SK-N-SH (cell line): ENCODE measurements around the gene PHLDB2. TPM values are rescaled to one million over a fixed set of nuclear protein-coding genes. Genes with fewer than 3 reads are reported as not detected.

Experiments
- CTCF ChIA-PET: fragments of 300-600, 350-600 bp; formaldehyde crosslinking; extraction: SDS; loops from one replicate; lab custom pipeline; 2021; lab: Yijun Ruan, JAX
- POLR2A ChIA-PET: fragments of 350-600 bp; sonication (Branson Sonifier 250); formaldehyde crosslinking; extraction: SDS; loops from one replicate; lab custom pipeline; 2020; ENCODE audit warnings: antibody characterized with exemption, inconsistent platforms; lab: Yijun Ruan, JAX
- DNase-seq: peaks from one replicate; pipeline ENCODE4 v3.0.0; 2012
- H2AFZ ChIP-seq: fragments of 200-600 bp; sonication (generic); 2 replicates; pipeline ENCODE4 v1.8.1; 2016; ENCODE audit warnings: antibody characterized with exemption, mild to moderate bottlenecking, low read depth
- H3F3A ChIP-seq: fragments of 200-600 bp; sonication (generic); replicated peaks from 2 replicates; pipeline ENCODE3; 2016; ENCODE audit warnings: antibody characterized with exemption, mild to moderate bottlenecking; ENCODE audit not compliant: insufficient read depth
- H3K27ac ChIP-seq, 2 experiments: fragments of 200-500 bp in 1 of 2; fragments of 200-600 bp in 1 of 2; sonication (Bioruptor generic) in 1 of 2; sonication (generic), shearing (Covaris generic) in 1 of 2; 2 replicates each; pipeline versions ENCODE4 v1.5.1 to v1.6.1; 2014 to 2016; ENCODE audit warnings: low read depth in 2 of 2, inconsistent platforms in 1 of 2, low read length in 1 of 2, mild to moderate bottlenecking in 1 of 2, mixed read lengths in 1 of 2
- H3K27me3 ChIP-seq: fragments of 200-600 bp; sonication (generic), shearing (Covaris generic); 2 replicates; pipeline ENCODE4 v1.6.1; 2016; ENCODE audit warnings: mixed run types; ENCODE audit not compliant: insufficient read depth
- H3K36me3 ChIP-seq, 2 experiments: fragments of 200-500 bp in 1 of 2; fragments of 200-600 bp in 1 of 2; sonication (Bioruptor generic) in 1 of 2; sonication (generic) in 1 of 2; replicated peaks in 1 of 2; 2 replicates each; pipeline versions ENCODE3 to v1.5.1; 2014 to 2016; ENCODE audit warnings: low read length in 1 of 2, mild to moderate bottlenecking in 1 of 2; ENCODE audit not compliant: insufficient read depth in 2 of 2, control insufficient read depth in 1 of 2
- H3K4me1 ChIP-seq, 2 experiments: fragments of 200-500 bp in 1 of 2; fragments of 200-600 bp in 1 of 2; sonication (Bioruptor generic) in 1 of 2; sonication (generic), shearing (Covaris generic) in 1 of 2; 2 replicates each; pipeline versions ENCODE4 v1.5.1 to v1.6.1; 2014 to 2016; ENCODE audit warnings: low read depth in 1 of 2, low read length in 1 of 2, mixed run types in 1 of 2; ENCODE audit not compliant: insufficient read depth in 2 of 2, control insufficient read depth in 1 of 2
- H3K4me2 ChIP-seq: fragments of 200-600 bp; sonication (generic), shearing (Covaris generic); 2 replicates; pipeline ENCODE4 v1.6.1; 2017; ENCODE audit warnings: mixed run types
- H3K4me3 ChIP-seq, 2 experiments: fragments of 200-500 bp in 1 of 2; fragments of 200-600 bp in 1 of 2; sonication (Bioruptor generic) in 1 of 2; sonication (generic), shearing (Covaris generic) in 1 of 2; 2 replicates each; pipeline versions ENCODE4 v1.5.1 to v1.8.1; 2014 to 2016; ENCODE audit warnings: low read depth in 2 of 2, inconsistent platforms in 1 of 2, low read length in 1 of 2, mild to moderate bottlenecking in 1 of 2, mixed read lengths in 1 of 2, moderate library complexity in 1 of 2
- H3K79me2 ChIP-seq: fragments of 200-600 bp; sonication (generic); 2 replicates; pipeline ENCODE4 v1.8.1; 2017; ENCODE audit warnings: mild to moderate bottlenecking; ENCODE audit not compliant: insufficient read depth
- H3K9ac ChIP-seq: fragments of 200-600 bp; sonication (generic); 2 replicates; pipeline ENCODE4 v1.6.1; 2017; ENCODE audit warnings: mixed run types
- H3K9me2 ChIP-seq: fragments of 200-600 bp; sonication (generic); 2 replicates; pipeline ENCODE4 v1.6.1; 2017; ENCODE audit warnings: mixed run types
- H3K9me3 ChIP-seq: fragments of 200-600 bp; sonication (generic); 2 replicates; pipeline ENCODE4 v1.6.1; 2017; ENCODE audit warnings: mixed run types, mild to moderate bottlenecking, moderate library complexity
- H4K20me1 ChIP-seq: fragments of 200-600 bp; sonication (generic); 2 replicates; pipeline ENCODE4 v1.6.1; 2017; ENCODE audit warnings: mild to moderate bottlenecking, mixed run types; ENCODE audit not compliant: insufficient read depth
- CTCF ChIP-seq: fragments of 200-600 bp; sonication (generic); IDR thresholded peaks from 2 replicates; pipeline ENCODE4 v1.6.1; 2017; ENCODE audit warnings: antibody characterized with exemption, mild to moderate bottlenecking, moderate library complexity
- ELF1 ChIP-seq: IDR thresholded peaks from 2 replicates; pipeline ENCODE4 v1.4.0; 2012
- EP300 ChIP-seq, 2 experiments: IDR thresholded peaks; 2 replicates each; pipeline versions ENCODE4 v1.4.0 to v1.6.1; 2012; ENCODE audit warnings: borderline replicate concordance in 1 of 2, low read depth in 1 of 2, low read length in 1 of 2
- EZH2phosphoT487 ChIP-seq: fragments of 200-600 bp; sonication (generic); IDR thresholded peaks from 2 replicates; pipeline ENCODE4 v1.6.1; 2017; ENCODE audit warnings: low read depth, mixed run types, mild to moderate bottlenecking, antibody characterized with exemption, moderate library complexity, borderline replicate concordance
- FOSL2 ChIP-seq: IDR thresholded peaks from 2 replicates; pipeline ENCODE4 v1.4.0; 2012; ENCODE audit warnings: low read depth, mild to moderate bottlenecking, moderate library complexity, borderline replicate concordance
- FOXM1 ChIP-seq: IDR thresholded peaks from 2 replicates; pipeline ENCODE4 v1.4.0; 2012; ENCODE audit warnings: low read depth, mild to moderate bottlenecking
- JUND ChIP-seq: IDR thresholded peaks from 2 replicates; pipeline ENCODE4 v1.4.0; 2012
- MEF2A ChIP-seq: IDR thresholded peaks from 2 replicates; pipeline ENCODE4 v1.4.0; 2012; ENCODE audit warnings: low read depth, borderline replicate concordance
- MXI1 ChIP-seq: IDR thresholded peaks from 2 replicates; pipeline ENCODE4 v1.6.1; 2012; ENCODE audit warnings: mild to moderate bottlenecking, low read depth, low read length, improper control_type of control experiment
- NFIC ChIP-seq: IDR thresholded peaks from 2 replicates; pipeline ENCODE4 v1.4.0; 2012; ENCODE audit warnings: borderline replicate concordance
- NRF1 ChIP-seq: IDR thresholded peaks from 2 replicates; pipeline ENCODE4 v1.6.1; 2012; ENCODE audit warnings: low read depth, mild to moderate bottlenecking, low read length
- RCOR1 ChIP-seq: fragments of 150-350 bp; IDR thresholded peaks from 2 replicates; pipeline ENCODE4 v1.6.1; 2017; ENCODE audit warnings: antibody characterized with exemption, low read length
- REST ChIP-seq: IDR thresholded peaks from 2 replicates; pipeline ENCODE4 v1.6.1; 2012; ENCODE audit warnings: mild to moderate bottlenecking, low read depth, low read length, moderate library complexity
- RFX5 ChIP-seq: IDR thresholded peaks from 2 replicates; pipeline ENCODE4 v1.6.1; 2012; ENCODE audit warnings: mild to moderate bottlenecking, improper control_type of control experiment, low read length
- SIN3A ChIP-seq: IDR thresholded peaks from 2 replicates; pipeline ENCODE4 v1.6.1; 2012; ENCODE audit warnings: low read depth, mild to moderate bottlenecking, low read length, moderate library complexity, borderline replicate concordance
- TAF1 ChIP-seq: IDR thresholded peaks from 2 replicates; pipeline ENCODE4 v1.6.1; 2012; ENCODE audit warnings: low read depth, mild to moderate bottlenecking, low read length, moderate library complexity, borderline replicate concordance
- TEAD4 ChIP-seq: IDR thresholded peaks from 2 replicates; pipeline ENCODE4 v1.4.0; 2012; ENCODE audit warnings: mild to moderate bottlenecking, borderline replicate concordance; ENCODE audit not compliant: insufficient read depth
- USF1 ChIP-seq: IDR thresholded peaks from 2 replicates; pipeline ENCODE4 v1.4.0; 2012; ENCODE audit warnings: low read depth, borderline replicate concordance
- YY1 ChIP-seq: IDR thresholded peaks from 2 replicates; pipeline ENCODE4 v1.4.0; 2012; ENCODE audit warnings: low read depth, mild to moderate bottlenecking
- WGBS: methylation state at CpG from one replicate; pipeline ENCODE4 v1.1.6; 2017; ENCODE audit warnings: low lambda C conversion rate; 5-methylcytosine and 5-hydroxymethylcytosine counted together
- polyA plus RNA-seq, 3 experiments: library from polyadenylated mRNA; depleted of rRNA; stranded (reverse); fragments of >200 nt; gene quantifications; 2 replicates each; pipeline ENCODE4 v1.2.3, GENCODE V29; 2012
- TF ChIP-seq, protein P1 (sequence below): IDR thresholded peaks from 2 replicates; pipeline ENCODE4; 2012
- TF ChIP-seq, protein P2 (sequence below): IDR thresholded peaks from 2 replicates; pipeline ENCODE4 v1.4.0; 2012; ENCODE audit warnings: low read depth
- TF ChIP-seq, protein P3 (sequence below): fragments of 150-350 bp; IDR thresholded peaks from 2 replicates; pipeline ENCODE4 v1.6.1; 2016; ENCODE audit warnings: mild to moderate bottlenecking, low read depth, low read length

Gene PHLDB2
- polyA plus RNA-seq, 1 of the 3 experiments (the other 2 are of a cell fraction), result 18.0 TPM

GRCh38 chr3:111846039-111846438, 13.0 kb upstream of the PHLDB2 start (continued):
- TF ChIP-seq, protein P1, sequence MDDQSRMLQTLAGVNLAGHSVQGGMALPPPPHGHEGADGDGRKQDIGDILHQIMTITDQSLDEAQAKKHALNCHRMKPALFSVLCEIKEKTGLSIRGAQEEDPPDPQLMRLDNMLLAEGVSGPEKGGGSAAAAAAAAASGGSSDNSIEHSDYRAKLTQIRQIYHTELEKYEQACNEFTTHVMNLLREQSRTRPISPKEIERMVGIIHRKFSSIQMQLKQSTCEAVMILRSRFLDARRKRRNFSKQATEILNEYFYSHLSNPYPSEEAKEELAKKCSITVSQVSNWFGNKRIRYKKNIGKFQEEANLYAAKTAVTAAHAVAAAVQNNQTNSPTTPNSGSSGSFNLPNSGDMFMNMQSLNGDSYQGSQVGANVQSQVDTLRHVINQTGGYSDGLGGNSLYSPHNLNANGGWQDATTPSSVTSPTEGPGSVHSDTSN, result peak; percentile 29; the same call in 1 of the 2 replicates
- TF ChIP-seq, all 33 proteins: peak for 4

DNA sequence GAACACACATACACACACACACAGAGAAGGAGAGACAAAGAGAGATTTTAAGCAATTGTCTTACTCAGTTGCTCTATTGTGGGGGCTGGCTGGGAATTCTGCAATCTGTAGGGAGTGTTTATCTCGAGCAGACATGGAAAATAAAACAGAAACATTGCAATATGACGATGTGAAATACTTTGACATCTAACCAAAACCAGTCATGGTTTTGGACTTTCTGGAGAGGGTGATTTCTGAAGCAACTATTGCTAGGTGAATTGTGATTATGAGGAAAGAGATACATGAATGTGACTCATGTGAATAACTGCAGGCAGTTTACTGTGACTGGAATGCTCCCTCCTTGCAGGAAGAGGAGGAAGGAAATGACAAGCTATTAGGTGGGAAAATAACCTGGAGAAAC, 12.3 kb upstream of the PHLDB2 start:
- Histone ChIP-seq H3K9me2 (no peaks in the 10 kb centered on the region), H3F3A (peaks cover 16% of the 10 kb centered on the region), H3K4me3 (no peak overlapping the region), H3K4me1 (peaks cover 0 to 9% of the 10 kb centered on the region in 2 experiments; a peak in 1 of 4 replicates), H3K9ac (no peak overlapping the region), H3K36me3 (no peaks in the 10 kb centered on the region), H4K20me1 (no peaks in the 10 kb centered on the region), H2AFZ (no peak overlapping the region), H3K27ac (peak overlapping the region in 1 of 2 experiments; percentile 49; a peak in 2 of 4 replicates), H3K79me2 (no peaks in the 10 kb centered on the region), H3K27me3 (no peaks in the 10 kb centered on the region), H3K9me3 (no peaks in the 10 kb centered on the region), H3K4me2 (no peak overlapping the region; the same call in 1 of the 2 replicates)
- ChIA-PET CTCF (no interaction called here), POLR2A (no interaction called here)
- no peak for DNase-seq
- 13% methylated on average over 2 of the region's 2 CpGs for WGBS
- TF ChIP-seq EP300 (IDR thresholded peaks at IDR 0.05; ENCODE audit: borderline replicate concordance in 1 of 2, low read depth in 1 of 2, low read length in 1 of 2) (peak in 1 of 2 experiments; percentile 47; a peak in 1 of 4 replicates), EZH2phosphoT487 (no peak), NFIC (no peak), TEAD4 (peak; percentile 44; the same call in 1 of the 2 replicates), JUND (peak; percentile 43; the same call in 1 of the 2 replicates), FOSL2 (peak; percentile 62; the same call in 1 of the 2 replicates), MEF2A (no peak), REST (no peak), RCOR1 (no peak), SIN3A (no peak), RFX5 (no peak), TAF1 (no peak), CTCF (no peak), YY1 (no peak), NRF1 (no peak), ELF1 (no peak), USF1 (no peak), MXI1 (no peak), FOXM1 (no peak)
- TF ChIP-seq, protein P2, sequence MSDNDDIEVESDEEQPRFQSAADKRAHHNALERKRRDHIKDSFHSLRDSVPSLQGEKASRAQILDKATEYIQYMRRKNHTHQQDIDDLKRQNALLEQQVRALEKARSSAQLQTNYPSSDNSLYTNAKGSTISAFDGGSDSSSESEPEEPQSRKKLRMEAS, result no peak
- TF ChIP-seq, protein P3, sequence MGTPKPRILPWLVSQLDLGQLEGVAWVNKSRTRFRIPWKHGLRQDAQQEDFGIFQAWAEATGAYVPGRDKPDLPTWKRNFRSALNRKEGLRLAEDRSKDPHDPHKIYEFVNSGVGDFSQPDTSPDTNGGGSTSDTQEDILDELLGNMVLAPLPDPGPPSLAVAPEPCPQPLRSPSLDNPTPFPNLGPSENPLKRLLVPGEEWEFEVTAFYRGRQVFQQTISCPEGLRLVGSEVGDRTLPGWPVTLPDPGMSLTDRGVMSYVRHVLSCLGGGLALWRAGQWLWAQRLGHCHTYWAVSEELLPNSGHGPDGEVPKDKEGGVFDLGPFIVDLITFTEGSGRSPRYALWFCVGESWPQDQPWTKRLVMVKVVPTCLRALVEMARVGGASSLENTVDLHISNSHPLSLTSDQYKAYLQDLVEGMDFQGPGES, result no peak
- TF ChIP-seq, protein P1, result peak; percentile 9; the same call in 1 of the 2 replicates
